Superior temporal gyrus (tissue), 1 donor: ENCODE measurements around the gene ATE1.
A peak's percentile ranks its signal among the peaks of the same experiment; 100 is the strongest.
"Not testable (repeated sequence)": the region's sequence is repeated elsewhere in the genome, so short reads cannot be mapped to it uniquely, and the experiment has no call there.

Source experiments
- DNase-seq: peaks from one replicate; pipeline ENCODE4 v3.0.0-alpha.2; 2016; ENCODE audit errors: extremely low spot score

ATE1 gene

GRCh38 chr10:121831777-121832176 lies 96.1 kb downstream of the ATE1 start:
- DNase-seq, result no peak

GRCh38 chr10:121831237-121831636 lies 96.6 kb downstream of the ATE1 start:
- no peak for DNase-seq

- no peak for DNase-seq
Measured at GRCh38 chr10:121830101-121830500, 97.7 kb downstream of the ATE1 start.

- no peak for DNase-seq
Measured at GRCh38 chr10:121828045-121828444, 99.8 kb downstream of the ATE1 start.

- not testable (repeated sequence) for DNase-seq
Measured at GRCh38 chr10:121826773-121827172, 101.1 kb downstream of the ATE1 start.

GRCh38 chr10:121823993-121824463 lies 103.8 kb downstream of the ATE1 start:
- peak; percentile 85 for DNase-seq

- DNase-seq, result no peak
Measured at GRCh38 chr10:121822724-121823123, 105.1 kb downstream of the ATE1 start.

GRCh38 chr10:121822180-121822579 lies 105.7 kb downstream of the ATE1 start:
- no peak for DNase-seq

- no peak for DNase-seq
Measured at GRCh38 chr10:121819049-121819448, 108.8 kb downstream of the ATE1 start.

- DNase-seq, result no peak
Measured at GRCh38 chr10:121818599-121818998, 109.2 kb downstream of the ATE1 start.

- DNase-seq, result no peak
Measured at GRCh38 chr10:121816197-121816596, 111.6 kb downstream of the ATE1 start.

GRCh38 chr10:121813857-121814256 lies 114.0 kb downstream of the ATE1 start:
- DNase-seq, result no peak

- no peak for DNase-seq
Measured at GRCh38 chr10:121813211-121813815, 114.5 kb downstream of the ATE1 start.

- no peak for DNase-seq
Measured at GRCh38 chr10:121812031-121812430, 115.8 kb downstream of the ATE1 start.

- no peak for DNase-seq
Measured at GRCh38 chr10:121811386-121811785, 116.4 kb downstream of the ATE1 start.

- DNase-seq, result no peak
Measured at GRCh38 chr10:121808835-121809234, 119.0 kb downstream of the ATE1 start.

GRCh38 chr10:121804460-121804859 lies 123.4 kb downstream of the ATE1 start:
- no peak for DNase-seq

- no peak for DNase-seq
Measured at GRCh38 chr10:121803611-121804010, 124.2 kb downstream of the ATE1 start.

GRCh38 chr10:121800831-121801230 lies 127.0 kb downstream of the ATE1 start:
- no peak for DNase-seq

- no peak for DNase-seq
Measured at GRCh38 chr10:121800146-121800545, 127.7 kb downstream of the ATE1 start.

- no peak for DNase-seq
Measured at GRCh38 chr10:121797490-121797889, 130.3 kb downstream of the ATE1 start.

- no peak for DNase-seq
Measured at GRCh38 chr10:121796342-121796741, 131.5 kb downstream of the ATE1 start.

GRCh38 chr10:121792198-121792597 lies 135.6 kb downstream of the ATE1 start:
- no peak for DNase-seq

GRCh38 chr10:121791761-121792160 lies 136.1 kb downstream of the ATE1 start:
- no peak for DNase-seq
